GM12865 (cell line): ENCODE data around the gene TNNI3K.
A peak's percentile ranks its signal among the peaks of the same experiment; 100 is the strongest.

ENCODE experiments used
- DNase-seq: peaks from one replicate; pipeline ENCODE4 v3.0.0; 2010; ENCODE audit warnings: low read depth
- H3K4me3 ChIP-seq: 2 replicates; pipeline ENCODE4 v1.5.1; 2011; ENCODE audit warnings: mild to moderate bottlenecking, low read depth, low read length, control low read depth
- TF ChIP-seq, protein P1 (sequence below): IDR thresholded peaks from 2 replicates; pipeline ENCODE4 v1.5.1; 2011; ENCODE audit warnings: low read length, control low read depth, low read depth, inconsistent platforms; ENCODE audit not compliant: insufficient read depth; ENCODE audit errors: missing control alignments

Gene TNNI3K

GRCh38 chr1:74399249-74399648 lies 164.1 kb downstream of the TNNI3K start:
- DNase-seq = peak; percentile 32
- TF ChIP-seq, protein P1, sequence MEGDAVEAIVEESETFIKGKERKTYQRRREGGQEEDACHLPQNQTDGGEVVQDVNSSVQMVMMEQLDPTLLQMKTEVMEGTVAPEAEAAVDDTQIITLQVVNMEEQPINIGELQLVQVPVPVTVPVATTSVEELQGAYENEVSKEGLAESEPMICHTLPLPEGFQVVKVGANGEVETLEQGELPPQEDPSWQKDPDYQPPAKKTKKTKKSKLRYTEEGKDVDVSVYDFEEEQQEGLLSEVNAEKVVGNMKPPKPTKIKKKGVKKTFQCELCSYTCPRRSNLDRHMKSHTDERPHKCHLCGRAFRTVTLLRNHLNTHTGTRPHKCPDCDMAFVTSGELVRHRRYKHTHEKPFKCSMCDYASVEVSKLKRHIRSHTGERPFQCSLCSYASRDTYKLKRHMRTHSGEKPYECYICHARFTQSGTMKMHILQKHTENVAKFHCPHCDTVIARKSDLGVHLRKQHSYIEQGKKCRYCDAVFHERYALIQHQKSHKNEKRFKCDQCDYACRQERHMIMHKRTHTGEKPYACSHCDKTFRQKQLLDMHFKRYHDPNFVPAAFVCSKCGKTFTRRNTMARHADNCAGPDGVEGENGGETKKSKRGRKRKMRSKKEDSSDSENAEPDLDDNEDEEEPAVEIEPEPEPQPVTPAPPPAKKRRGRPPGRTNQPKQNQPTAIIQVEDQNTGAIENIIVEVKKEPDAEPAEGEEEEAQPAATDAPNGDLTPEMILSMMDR = no peak
- H3K4me3 ChIP-seq = no peak overlapping the region

GRCh38 chr1:74402873-74403272 lies 167.7 kb downstream of the TNNI3K start:
- TF ChIP-seq, protein P1 = no peak
- H3K4me3 ChIP-seq = no peak overlapping the region
- DNase-seq = no peak

DNA sequence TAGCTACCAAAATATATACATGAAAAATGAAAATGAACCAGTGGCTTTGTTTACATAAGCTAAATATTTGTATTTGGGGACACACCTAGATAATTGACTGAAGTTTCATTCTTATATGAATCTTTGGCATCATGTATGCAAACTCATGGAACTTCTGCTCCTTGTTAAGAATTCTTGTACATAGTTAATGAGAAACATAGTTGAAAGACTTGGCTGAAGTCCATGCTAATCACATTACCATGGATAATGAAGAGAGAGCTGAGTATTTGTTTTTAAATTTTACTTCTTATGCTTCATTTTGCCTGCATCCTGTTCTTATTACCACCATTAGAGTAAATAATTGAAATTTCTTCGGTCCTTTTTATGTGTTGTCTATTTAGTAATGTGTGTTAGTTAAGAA lies 168.4 kb downstream of the TNNI3K start:
- no peak overlapping the region for H3K4me3 ChIP-seq
- TF ChIP-seq, protein P1 = no peak
- no peak for DNase-seq

DNA sequence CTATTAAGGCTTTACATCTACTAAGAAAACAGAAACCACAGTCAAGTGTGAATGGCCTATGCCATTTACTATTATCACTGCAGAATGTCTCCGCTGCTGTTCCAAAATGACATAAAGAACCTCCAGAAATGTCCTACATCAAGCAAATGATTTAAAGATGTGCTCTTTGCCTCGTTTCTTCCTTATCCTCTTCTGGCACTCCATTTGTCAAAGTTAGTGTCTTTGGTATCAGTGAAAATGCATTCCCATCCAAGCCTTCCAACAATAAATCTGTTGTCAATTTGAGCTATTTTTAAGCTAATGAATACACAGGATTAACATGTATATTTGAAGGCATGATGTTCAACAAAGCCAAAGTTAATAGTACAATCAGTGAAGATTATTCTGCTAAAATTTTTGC lies 171.6 kb downstream of the TNNI3K start:
- TF ChIP-seq, protein P1 = no peak
- no peak overlapping the region for H3K4me3 ChIP-seq
- DNase-seq = no peak

DNA sequence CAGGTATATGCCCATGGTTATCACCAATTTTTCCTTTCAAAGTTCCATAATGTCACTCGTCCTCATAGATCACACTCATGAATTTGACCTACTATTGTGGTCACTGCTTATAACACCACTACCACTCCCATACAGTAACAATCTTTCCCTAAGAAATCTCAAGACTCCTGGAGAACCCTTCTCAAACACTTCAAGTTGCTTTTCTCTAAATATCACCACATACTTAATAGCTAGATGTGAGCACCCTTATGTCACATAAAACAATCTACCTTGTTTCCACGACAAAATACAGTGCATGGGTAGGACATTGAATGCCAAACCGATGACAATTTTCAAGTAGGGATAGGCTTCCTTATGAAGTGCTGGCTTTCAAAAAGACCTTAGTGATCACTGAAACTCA lies 172.7 kb downstream of the TNNI3K start:
- no peak overlapping the region for H3K4me3 ChIP-seq
- DNase-seq = no peak
- TF ChIP-seq, protein P1 = no peak

- TF ChIP-seq, protein P1 = no peak
- no peak for DNase-seq
- no peak overlapping the region for H3K4me3 ChIP-seq
These were observed 177.1 kb downstream of the TNNI3K start for GRCh38 chr1:74412244-74412643.

DNA sequence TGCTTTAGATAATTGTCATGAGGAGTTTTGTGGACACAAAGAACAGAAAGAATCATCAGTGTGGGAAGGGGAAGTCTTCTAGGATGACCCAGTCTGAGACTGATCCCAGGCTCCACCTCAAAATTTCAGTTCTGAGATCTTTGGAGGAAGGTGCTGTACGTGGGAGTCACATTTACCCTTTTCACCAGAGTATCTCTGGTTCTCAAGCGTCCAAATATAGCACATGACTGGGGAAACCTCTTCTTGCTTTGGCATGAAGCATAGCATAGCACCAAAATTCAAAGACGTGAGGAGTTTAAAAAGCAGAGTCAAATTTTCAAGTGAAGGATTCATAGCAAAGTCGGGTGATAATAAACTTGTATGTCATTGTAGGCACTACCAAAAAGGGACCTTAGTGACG lies 180.7 kb downstream of the TNNI3K start:
- DNase-seq = no peak
- TF ChIP-seq, protein P1 = no peak
- H3K4me3 ChIP-seq = no peak overlapping the region
